ENCODE results near the gene TSPAN17. TPM values are rescaled to one million over a fixed set of nuclear protein-coding genes. Genes with fewer than 3 reads are reported as not detected.
"Not testable (repeated sequence)": the region's sequence is repeated elsewhere in the genome, so short reads cannot be mapped to it uniquely, and the experiment has no call there.

TSPAN17 gene, protein sequence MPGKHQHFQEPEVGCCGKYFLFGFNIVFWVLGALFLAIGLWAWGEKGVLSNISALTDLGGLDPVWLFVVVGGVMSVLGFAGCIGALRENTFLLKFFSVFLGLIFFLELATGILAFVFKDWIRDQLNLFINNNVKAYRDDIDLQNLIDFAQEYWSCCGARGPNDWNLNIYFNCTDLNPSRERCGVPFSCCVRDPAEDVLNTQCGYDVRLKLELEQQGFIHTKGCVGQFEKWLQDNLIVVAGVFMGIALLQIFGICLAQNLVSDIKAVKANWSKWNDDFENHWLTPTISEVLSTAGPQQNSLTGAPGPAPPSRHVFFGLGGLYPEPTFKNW
- total RNA-seq, result 34.3 TPM
- polyA plus RNA-seq (ENCODE audit: insufficient read depth, low read depth, low replicate concordance), result 32.1 TPM
- long read RNA-seq, donor 1, full-length matches to known transcripts, result 5 of 5 reads
- long read RNA-seq, donor 1, partial matches to known transcripts, result 0 of 5 reads
- long read RNA-seq, donor 1, other reads (novel, unspliced or antisense), result 0 of 5 reads
- long read RNA-seq, donor 2, partial matches to known transcripts, result 0 of 4 reads
- long read RNA-seq, donor 2, other reads (novel, unspliced or antisense), result 0 of 4 reads
- long read RNA-seq, donor 3, transcript TSPAN17-207 (9 exons, 2,457 nt), result major isoform, 6 of 6 reads
- long read RNA-seq, donor 3, partial matches to known transcripts, result 0 of 6 reads
- long read RNA-seq, donor 3, other reads (novel, unspliced or antisense), result 0 of 6 reads
- long read RNA-seq, donor 4, partial matches to known transcripts, result 0 of 7 reads
- long read RNA-seq, donor 4, other reads (novel, unspliced or antisense), result 0 of 7 reads
- long read RNA-seq, donor 5, partial matches to known transcripts, result 0 of 1 reads
- long read RNA-seq, donor 5, other reads (novel, unspliced or antisense), result 0 of 1 reads
- long read RNA-seq, donor 6, partial matches to known transcripts, result 0 of 1 reads
- long read RNA-seq, donor 6, other reads (novel, unspliced or antisense), result 0 of 1 reads
- long read RNA-seq, donor 7, transcript TSPAN17-207 (9 exons, 2,457 nt), result major isoform, 8 of 35 reads
- long read RNA-seq, donor 7, partial matches to known transcripts, result 9 of 35 reads
- long read RNA-seq, donor 7, other reads (novel, unspliced or antisense), result 17 of 35 reads
- long read RNA-seq, donor 8, partial matches to known transcripts, result 0 of 3 reads
- long read RNA-seq, donor 8, other reads (novel, unspliced or antisense), result 0 of 3 reads
- long read RNA-seq, donor 9, partial matches to known transcripts, result 0 of 1 reads
- long read RNA-seq, donor 9, other reads (novel, unspliced or antisense), result 0 of 1 reads
- long read RNA-seq, donor 10, partial matches to known transcripts, result 11 of 15 reads
- long read RNA-seq, donor 10, other reads (novel, unspliced or antisense), result 0 of 15 reads

DNA sequence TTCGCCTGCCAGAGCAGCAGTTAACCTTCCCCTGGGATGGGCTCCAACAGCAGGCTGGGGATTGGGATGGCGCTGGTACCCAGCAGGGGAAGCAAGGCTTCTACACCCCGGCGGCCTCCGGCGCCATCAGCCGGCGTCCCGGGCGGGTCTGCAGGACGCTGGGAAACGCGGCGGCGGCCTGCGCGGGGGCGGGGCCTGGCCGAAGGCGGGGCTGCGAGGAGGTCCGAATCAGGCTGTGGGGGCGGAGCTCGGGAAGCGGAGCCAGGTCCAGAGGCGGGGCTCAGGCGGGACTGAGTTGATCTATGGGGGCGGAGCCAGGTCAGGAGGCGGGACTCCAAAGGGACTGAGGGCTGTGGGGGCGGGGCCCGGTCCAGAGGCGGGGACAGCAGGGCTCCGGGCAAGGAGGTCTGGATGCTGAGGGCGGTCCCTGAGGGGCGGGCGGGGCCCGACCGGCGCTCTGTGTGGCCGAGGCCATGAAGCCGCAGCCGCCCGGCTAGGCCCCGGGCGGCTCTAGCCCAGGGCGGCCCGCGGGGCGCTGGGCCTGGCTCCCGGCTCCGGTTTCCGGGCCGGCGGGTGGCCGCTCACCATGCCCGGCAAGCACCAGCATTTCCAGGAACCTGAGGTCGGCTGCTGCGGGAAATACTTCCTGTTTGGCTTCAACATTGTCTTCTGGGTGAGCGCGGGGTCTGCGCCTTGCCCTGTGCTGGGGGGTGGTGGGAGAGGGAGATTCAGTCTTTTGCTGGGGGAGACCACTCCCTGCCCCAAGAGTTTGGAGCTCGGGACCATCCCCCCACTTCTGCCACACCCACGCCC lies at the start of gene TSPAN17:
TSPAN17 (plus strand) TSS at position 455 of the 813 bp plus-strand sequence; CDS start at position 587, 132 bp downstream.
- Histone ChIP-seq H3K9me3 (ENCODE audit: control insufficient read depth in 2 of 3, insufficient read depth in 1 of 3, low read length in 3 of 3) (no peaks in the 10 kb centered on the region), H3K4me1 (ENCODE audit: control insufficient read depth in 2 of 3, insufficient read depth in 2 of 3, low read depth in 1 of 3, low read length in 3 of 3) (peaks cover 0 to 11% (median 7%) of the 10 kb centered on the region in 3 donors), H3K27me3 (ENCODE audit: control insufficient read depth, insufficient read depth, low read length) (no peaks in the 10 kb centered on the region), H3K4me3 (ENCODE audit: low read length in 3 of 3) (peak within 1 kb of the TSS; percentile 65 to 84 (median 67)), H3K27ac (ENCODE audit: low read depth in 2 of 2, low read length in 2 of 2) (peak within 1 kb of the TSS; percentile 42 to 43), H3K36me3 (ENCODE audit: control insufficient read depth in 2 of 3, insufficient read depth in 3 of 3, low read length in 3 of 3) (no peaks in the 10 kb centered on the region), H3K9ac (ENCODE audit: low read length in 3 of 3) (peak within 1 kb of the TSS; percentile 42 to 66 (median 50))
- TF ChIP-seq, protein P1, sequence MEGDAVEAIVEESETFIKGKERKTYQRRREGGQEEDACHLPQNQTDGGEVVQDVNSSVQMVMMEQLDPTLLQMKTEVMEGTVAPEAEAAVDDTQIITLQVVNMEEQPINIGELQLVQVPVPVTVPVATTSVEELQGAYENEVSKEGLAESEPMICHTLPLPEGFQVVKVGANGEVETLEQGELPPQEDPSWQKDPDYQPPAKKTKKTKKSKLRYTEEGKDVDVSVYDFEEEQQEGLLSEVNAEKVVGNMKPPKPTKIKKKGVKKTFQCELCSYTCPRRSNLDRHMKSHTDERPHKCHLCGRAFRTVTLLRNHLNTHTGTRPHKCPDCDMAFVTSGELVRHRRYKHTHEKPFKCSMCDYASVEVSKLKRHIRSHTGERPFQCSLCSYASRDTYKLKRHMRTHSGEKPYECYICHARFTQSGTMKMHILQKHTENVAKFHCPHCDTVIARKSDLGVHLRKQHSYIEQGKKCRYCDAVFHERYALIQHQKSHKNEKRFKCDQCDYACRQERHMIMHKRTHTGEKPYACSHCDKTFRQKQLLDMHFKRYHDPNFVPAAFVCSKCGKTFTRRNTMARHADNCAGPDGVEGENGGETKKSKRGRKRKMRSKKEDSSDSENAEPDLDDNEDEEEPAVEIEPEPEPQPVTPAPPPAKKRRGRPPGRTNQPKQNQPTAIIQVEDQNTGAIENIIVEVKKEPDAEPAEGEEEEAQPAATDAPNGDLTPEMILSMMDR (IDR thresholded peaks at IDR 0.05; ENCODE audit: borderline replicate concordance, extremely low read depth, insufficient read depth), result peak; percentile 25
- intact Hi-C loops (cut with DNase I), result no loop called here
- peak; percentile 100 for DNase-seq
- FAIRE-seq, result peak; percentile 93

DNA sequence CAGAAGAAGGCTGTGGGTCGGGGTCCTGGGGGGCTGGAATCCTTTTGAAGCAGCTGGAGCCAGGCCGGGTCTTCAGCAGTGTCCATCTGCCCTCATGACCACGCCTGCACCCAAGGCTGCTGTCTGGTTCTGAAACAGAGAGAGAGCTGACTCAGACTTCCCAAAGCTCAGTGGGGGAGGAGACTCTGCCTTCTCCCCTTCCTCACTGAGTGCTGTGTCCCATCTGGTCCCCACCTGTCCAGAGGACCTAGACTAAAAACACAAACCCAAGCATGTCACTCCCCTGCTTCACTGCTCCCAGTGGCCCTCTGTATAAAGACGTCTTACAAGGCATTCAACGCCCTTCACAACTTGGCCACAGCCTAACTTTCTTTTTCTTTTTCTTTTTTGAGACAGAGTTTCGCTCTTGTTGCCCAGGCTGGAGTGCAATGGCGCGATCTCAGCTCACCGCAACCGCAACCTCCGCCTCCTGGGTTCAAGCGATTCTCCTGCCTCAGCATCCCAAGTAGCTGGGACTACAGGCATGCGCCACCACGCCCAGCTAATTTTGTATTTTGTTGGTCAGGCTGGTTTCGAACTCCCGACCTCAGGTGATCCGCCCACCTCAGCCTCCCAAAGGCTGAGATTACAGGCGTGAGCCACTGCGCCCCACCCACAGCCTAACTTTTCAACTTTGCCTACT lies 47.4 kb upstream of the TSPAN17 start:
- H3K27me3 ChIP-seq (ENCODE audit: control insufficient read depth, insufficient read depth, low read length); H3K4me1 ChIP-seq (ENCODE audit: control insufficient read depth in 2 of 3, insufficient read depth in 2 of 3, low read depth in 1 of 3, low read length in 3 of 3); H3K9me3 ChIP-seq (ENCODE audit: control insufficient read depth in 2 of 3, insufficient read depth in 1 of 3, low read length in 3 of 3); H3K36me3 ChIP-seq (ENCODE audit: control insufficient read depth in 2 of 3, insufficient read depth in 3 of 3, low read length in 3 of 3); H3K4me3 ChIP-seq (ENCODE audit: low read length in 3 of 3); DNase-seq; intact Hi-C loops (cut with DNase I); H3K9ac ChIP-seq (ENCODE audit: low read length in 3 of 3); FAIRE-seq; H3K27ac ChIP-seq (ENCODE audit: low read depth in 2 of 2, low read length in 2 of 2): not testable (repeated sequence)

DNA sequence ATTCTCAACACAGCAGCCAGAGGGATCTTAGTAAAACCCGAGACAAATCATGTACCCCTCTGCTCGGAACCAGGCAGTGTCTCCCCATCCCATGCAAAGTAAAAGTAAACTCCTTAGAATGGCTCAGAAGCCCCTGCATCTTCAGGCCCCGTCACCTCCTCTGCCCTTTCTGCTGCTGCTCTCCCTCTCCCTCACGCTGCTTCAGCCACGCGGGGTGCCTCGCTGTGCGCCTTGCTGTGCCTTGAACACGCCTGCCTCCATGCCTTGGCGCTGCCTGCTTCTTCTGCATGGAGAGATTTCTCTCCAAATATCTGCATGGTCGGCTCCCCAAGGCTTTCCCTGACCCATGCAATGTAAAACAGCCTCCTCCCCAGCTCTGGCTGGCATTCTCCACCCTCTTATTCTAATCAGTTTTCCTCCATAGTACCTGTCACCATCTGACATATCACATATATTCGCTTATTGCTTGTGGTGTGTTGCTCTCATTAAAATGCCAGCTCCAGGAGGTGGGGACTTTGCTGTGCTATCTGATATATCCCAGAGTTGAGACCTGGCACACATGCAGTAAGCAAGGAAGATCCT lies 45.3 kb upstream of the TSPAN17 start:
- intact Hi-C loops (cut with DNase I), result no loop called here
- TF ChIP-seq, protein P1 (IDR thresholded peaks at IDR 0.05; ENCODE audit: borderline replicate concordance, extremely low read depth, insufficient read depth), result no peak
- no peaks in the 10 kb centered on the region for H3K4me1 ChIP-seq (ENCODE audit: control insufficient read depth in 2 of 3, insufficient read depth in 2 of 3, low read depth in 1 of 3, low read length in 3 of 3)
- FAIRE-seq (no peak), DNase-seq (no peak)
- H3K27ac ChIP-seq (ENCODE audit: low read depth in 2 of 2, low read length in 2 of 2), result no peak overlapping the region
- no peak overlapping the region for H3K4me3 ChIP-seq (ENCODE audit: low read length in 3 of 3)
- H3K36me3 ChIP-seq (ENCODE audit: control insufficient read depth in 2 of 3, insufficient read depth in 3 of 3, low read length in 3 of 3), result no peaks in the 10 kb centered on the region
- H3K9me3 ChIP-seq (ENCODE audit: control insufficient read depth in 2 of 3, insufficient read depth in 1 of 3, low read length in 3 of 3), result no peaks in the 10 kb centered on the region
- H3K27me3 ChIP-seq (ENCODE audit: control insufficient read depth, insufficient read depth, low read length), result no peaks in the 10 kb centered on the region
- H3K9ac ChIP-seq (ENCODE audit: low read length in 3 of 3), result no peak overlapping the region
